Liver (tissue), 3 donors: ENCODE data around the gene VDR.

Experiments used
- ATF3 ChIP-seq: IDR thresholded peaks from 2 replicates; pipeline ENCODE4 v1.6.1; 2016; ENCODE audit warnings: antibody characterized with exemption
- CTCF ChIP-seq: fragments of 150-350 bp; IDR thresholded peaks from 2 replicates; pipeline ENCODE4 v1.5.1; 2017; ENCODE audit warnings: improper control_type of control experiment, low read depth, low read length; ENCODE audit not compliant: missing input control
- EGR1 ChIP-seq, 2 donors: IDR thresholded peaks; 2 replicates each; pipeline ENCODE4 v1.6.1; 2016 to 2018; ENCODE audit warnings: antibody characterized with exemption in 2 of 2, low read depth in 2 of 2
- FOXA2 ChIP-seq: IDR thresholded peaks from 2 replicates; pipeline ENCODE4 v1.6.1; 2016; ENCODE audit warnings: antibody characterized with exemption
- GABPA ChIP-seq, 2 donors: IDR thresholded peaks in 1 of 2; conservative IDR thresholded peaks in 1 of 2; 2 replicates each; pipeline ENCODE4 v1.6.1; 2016; ENCODE audit warnings: antibody characterized with exemption in 2 of 2, mild to moderate bottlenecking in 1 of 2, moderate library complexity in 1 of 2
- HNF4A ChIP-seq, 2 donors: conservative IDR thresholded peaks; 2 replicates each; pipeline ENCODE4 v1.6.1; 2016; ENCODE audit warnings: antibody characterized with exemption in 2 of 2, mild to moderate bottlenecking in 2 of 2
- JUND ChIP-seq, 2 donors: IDR thresholded peaks; 2 replicates each; pipeline ENCODE4 v1.6.1; 2016; ENCODE audit warnings: antibody characterized with exemption in 2 of 2
- MAX ChIP-seq: IDR thresholded peaks from 2 replicates; pipeline ENCODE4 v1.6.1; 2016; ENCODE audit warnings: antibody characterized with exemption
- RAD21 ChIP-seq, 2 donors: IDR thresholded peaks; 2 replicates each; pipeline ENCODE4 v1.6.1; 2016; ENCODE audit warnings: antibody characterized with exemption in 2 of 2, mild to moderate bottlenecking in 2 of 2
- REST ChIP-seq: IDR thresholded peaks from 2 replicates; pipeline ENCODE4 v1.6.1; 2016; ENCODE audit warnings: antibody characterized with exemption, mild to moderate bottlenecking
- SP1 ChIP-seq: IDR thresholded peaks from 2 replicates; pipeline ENCODE4 v1.6.1; 2018; ENCODE audit warnings: antibody characterized with exemption, mild to moderate bottlenecking
- TAF1 ChIP-seq: conservative IDR thresholded peaks from 2 replicates; pipeline ENCODE4 v1.6.1; 2016; ENCODE audit warnings: antibody characterized with exemption, mild to moderate bottlenecking
- YY1 ChIP-seq: IDR thresholded peaks from 2 replicates; pipeline ENCODE4 v1.6.1; 2016; ENCODE audit warnings: antibody characterized with exemption, mild to moderate bottlenecking
- ZBTB33 ChIP-seq: IDR thresholded peaks from 2 replicates; pipeline ENCODE4 v1.6.1; 2016; ENCODE audit warnings: antibody characterized with exemption
- donor health status: healthy.
- donor health status: healthy.

GRCh38 chr12:47930634-47931033 is 25.8 kb upstream of the VDR start:
- TF ChIP-seq REST (no peak), ATF3 (no peak), ZBTB33 (no peak), CTCF (no peak), JUND (IDR thresholded peaks at IDR 0.05) (no peak), RAD21 (IDR thresholded peaks at IDR 0.05) (no peak), YY1 (no peak), MAX (no peak), FOXA2 (no peak), HNF4A (conservative IDR thresholded peaks at IDR 0.05) (no peak), SP1 (no peak), TAF1 (no peak), EGR1 (IDR thresholded peaks at IDR 0.05; ENCODE audit: low read depth in 2 of 2) (no peak), GABPA (IDR thresholded peaks at IDR 0.05 in 1 of 2, conservative IDR thresholded peaks at IDR 0.05 in 1 of 2) (no peak)
